HG03175 (cell line): ENCODE measurements around the gene TWF2.
A peak's percentile ranks its signal among the peaks of the same experiment; 100 is the strongest.
"Not testable (repeated sequence)": the region's sequence is repeated elsewhere in the genome, so short reads cannot be mapped to it uniquely, and the experiment has no call there.

ENCODE experiments used
- ATAC-seq: cut with Tn5 transposase; IDR thresholded peaks from one replicate; pipeline ENCODE4 v1.9.1; 2021; ENCODE audit warnings: mild to moderate bottlenecking, moderate library complexity; ENCODE audit not compliant: unreplicated experiment

TWF2 gene

GRCh38 chr3:52238761-52239701, at the start of gene TWF2:
Gene TWF2 (minus strand): TSS chr3:52239158. CDS start chr3:52239016, 142 bp downstream.
- peak; percentile 80 for ATAC-seq

DNA sequence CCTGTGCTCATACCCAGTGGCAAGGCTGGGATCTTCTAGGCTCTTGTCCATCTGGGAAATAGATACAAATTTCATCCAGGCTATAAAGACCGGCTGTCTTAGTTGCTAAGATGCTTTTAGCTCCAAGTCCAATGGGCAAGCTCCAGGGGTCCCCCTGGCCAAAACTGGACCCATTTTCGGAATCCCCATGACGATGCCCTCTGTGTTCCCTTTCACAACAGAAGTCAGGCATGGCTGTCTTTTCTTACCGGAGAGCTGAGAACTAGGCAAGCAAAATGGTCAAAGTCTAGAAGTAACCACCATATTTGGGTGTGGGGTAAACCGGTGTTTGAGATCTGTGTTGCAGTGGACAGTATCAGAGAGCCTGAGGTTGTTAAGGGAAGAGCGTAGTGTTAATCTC, 49.7 kb upstream of the TWF2 start:
- no peak for ATAC-seq

DNA sequence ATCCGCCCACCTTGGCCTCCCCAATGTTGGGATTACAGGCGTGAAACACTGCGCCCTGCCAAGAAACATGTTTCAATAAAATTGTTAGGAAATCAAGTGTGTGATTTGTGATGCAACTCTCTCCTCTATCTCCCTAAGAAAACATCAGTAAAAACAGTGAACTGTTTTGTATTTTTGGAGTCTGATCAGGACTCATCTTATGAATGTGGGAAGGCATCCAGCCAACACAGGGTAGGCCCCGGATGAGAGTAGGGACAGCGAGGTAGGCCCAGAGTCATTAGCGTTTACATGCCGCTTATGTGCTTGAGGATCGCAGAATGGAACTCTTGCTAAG, 47.8 kb upstream of the TWF2 start:
- no peak for ATAC-seq

DNA sequence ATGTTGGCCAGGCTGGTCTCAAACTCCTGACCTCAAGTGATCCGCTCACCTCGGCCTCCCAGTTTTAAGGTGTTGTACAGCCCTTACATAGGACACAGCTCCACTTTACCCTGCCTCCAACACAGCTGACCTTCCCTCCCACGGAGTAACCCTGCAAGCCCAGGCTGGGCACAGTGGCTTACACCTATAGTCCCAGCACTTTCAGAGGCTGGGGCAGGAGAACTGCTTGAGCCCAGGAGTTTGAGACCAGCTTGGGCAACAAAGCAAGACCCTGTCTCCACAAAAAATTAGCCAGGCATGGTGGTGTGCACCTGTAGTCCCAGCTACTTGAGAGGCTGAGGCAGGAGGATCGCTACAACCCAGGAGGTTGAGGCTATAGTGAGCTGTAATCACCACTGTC, 45.1 kb upstream of the TWF2 start:
- not testable (repeated sequence) for ATAC-seq

DNA sequence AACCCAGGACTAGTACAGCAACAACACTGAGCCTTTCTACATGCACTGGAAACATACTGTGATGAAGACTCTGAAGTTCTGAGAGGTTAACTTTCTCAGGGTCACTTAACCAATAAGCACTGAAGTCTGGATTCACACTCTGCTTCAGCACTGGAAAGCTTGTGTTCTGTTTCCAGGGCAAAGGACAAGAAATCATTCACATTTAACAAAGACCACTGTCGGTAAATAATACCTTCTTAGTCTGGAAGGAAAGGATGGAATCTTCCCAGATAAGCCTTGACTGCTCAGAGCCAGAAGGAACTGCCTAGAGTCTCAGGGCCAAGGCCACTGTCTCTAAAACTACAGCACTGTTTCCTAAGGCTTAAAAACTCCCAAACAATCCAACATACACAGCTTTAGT, 44.3 kb upstream of the TWF2 start:
- ATAC-seq, result no peak

DNA sequence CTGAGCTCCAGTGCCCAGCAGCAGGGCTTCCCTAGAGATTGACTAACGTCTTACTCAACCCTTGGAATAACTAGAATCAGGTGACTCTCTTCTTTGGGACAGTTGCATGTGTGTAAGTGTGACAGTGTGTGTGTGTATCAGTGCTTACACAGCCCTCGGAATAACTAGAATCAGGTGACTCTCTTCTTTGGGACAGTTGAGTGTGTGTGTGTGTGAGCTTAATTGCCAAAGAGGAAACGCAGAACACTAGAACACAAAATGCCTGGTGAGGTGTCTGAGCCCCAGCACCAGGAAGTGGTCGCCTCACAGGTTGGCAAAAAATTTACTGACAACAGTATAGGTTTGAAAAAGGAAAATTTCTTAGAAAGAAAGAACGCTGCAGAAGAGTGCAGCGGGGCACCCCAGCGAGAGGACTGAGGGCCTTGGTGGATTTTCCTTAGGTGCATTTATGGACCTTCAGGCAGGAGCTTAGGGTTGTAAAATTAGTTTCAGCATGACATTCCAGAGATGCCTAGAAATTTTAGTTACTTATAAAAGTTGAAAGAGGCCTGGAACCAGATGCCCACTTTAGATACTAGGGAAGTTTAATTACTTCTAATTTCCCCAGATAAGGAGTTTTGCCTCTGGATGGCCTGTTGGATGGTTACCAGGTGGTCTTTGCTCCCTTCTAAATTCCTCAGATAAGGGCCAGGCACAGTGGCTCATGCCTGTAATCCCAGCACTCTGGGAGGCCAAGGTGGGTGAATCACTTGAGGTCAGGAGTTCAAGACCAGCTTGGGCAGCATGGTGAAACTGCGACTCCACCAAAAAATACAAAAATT, 43.2 kb upstream of the TWF2 start:
- ATAC-seq, result no peak

DNA sequence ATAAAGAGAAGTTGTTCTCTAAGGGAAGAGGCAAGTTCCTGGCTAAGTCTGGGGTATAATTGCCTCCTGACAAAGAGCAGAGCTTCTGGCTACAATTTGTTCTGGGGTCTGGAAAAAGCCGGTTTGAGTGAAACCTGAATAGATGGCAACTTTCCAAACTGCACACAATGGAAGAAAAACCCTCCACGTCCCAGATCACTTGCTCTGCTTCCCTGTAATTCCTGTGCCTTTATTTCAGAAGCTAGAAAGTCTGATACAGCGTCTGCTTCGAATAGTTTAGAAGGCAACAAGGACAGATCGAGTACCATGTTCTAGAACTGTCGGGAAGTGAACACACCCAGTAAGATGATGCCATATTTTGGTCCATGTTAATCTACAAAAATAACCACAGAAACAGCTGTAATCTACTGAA, 41.1 kb upstream of the TWF2 start:
- no peak for ATAC-seq

DNA sequence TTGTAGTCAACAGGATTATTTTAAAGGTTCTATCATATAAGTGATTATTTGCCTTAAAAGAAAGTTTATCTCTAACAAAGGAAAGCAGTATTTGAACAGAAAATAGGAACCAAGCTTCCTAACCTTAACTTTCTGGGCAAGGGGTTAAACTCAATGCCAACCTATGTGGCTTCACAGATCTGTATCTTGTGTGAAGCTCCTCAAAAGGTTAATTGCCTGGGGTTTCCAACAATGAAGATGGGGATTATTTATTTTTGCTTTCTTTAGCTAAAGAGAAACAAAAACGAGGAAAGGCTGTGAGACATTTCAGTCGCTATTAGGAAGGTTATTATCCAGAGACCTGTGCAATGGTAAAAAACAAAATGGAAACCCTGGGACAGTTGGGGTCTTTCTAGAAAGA, 40.6 kb upstream of the TWF2 start:
- no peak for ATAC-seq

DNA sequence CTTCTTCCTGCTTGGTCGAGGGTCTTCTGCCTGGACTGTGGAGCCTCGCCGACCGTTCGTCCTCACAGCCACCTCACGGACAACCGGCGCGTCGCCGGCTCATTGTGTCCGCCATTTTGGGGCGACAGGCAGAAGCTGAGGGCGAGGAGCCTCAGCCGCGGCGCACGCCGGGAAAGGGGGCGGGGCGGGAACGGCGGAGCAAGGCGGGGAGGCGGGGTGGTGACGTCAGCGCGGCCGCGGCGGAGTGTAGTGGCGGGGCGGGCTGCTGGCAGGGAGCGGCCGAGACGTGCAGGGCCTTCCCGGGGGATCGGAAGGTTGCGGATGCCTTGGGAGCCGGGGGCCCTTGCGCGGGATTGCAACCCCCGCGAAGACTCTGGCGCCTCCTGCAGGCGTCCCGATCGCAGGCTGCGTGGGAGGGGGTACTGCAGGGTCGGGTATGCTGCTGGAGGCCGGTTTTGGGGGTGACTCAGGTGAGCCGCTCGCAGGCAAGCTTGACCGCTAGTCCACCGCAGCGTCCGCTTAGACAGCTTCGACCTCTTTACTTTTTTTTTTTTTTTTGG, 39.6 kb upstream of the TWF2 start, which contains the start of gene WDR82:
Gene WDR82, minus strand, starts transcription at position 140 of the 560 bp plus-strand sequence. CDS start 288 bp downstream, outside the sequence.
- ATAC-seq, result peak; percentile 87

- ATAC-seq, result peak; percentile 57
Observed at GRCh38 chr3:52277972-52278509, 39.1 kb upstream of the TWF2 start.

GRCh38 chr3:52277071-52277964, 38.4 kb upstream of the TWF2 start:
- ATAC-seq, result no peak

GRCh38 chr3:52274781-52275180, 35.8 kb upstream of the TWF2 start:
- not testable (repeated sequence) for ATAC-seq

DNA sequence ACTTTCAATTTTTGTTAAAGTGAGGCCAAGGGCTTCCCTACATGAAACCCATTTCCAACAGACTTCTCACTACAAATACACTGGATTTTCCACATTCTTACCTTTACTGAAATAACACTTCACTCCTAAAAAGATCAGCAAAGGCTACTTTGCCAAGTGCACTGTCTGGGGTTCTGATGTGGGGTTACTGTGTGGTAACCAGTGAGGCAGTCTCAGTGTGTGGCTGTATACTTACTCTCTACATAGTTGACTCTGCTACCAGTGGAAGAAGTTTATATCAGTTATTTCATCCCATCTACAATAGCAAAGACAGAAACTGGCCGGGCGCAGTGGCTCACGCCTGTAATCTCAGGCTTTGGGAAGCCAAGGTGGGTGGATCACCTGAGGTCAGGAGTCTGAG, 33.9 kb upstream of the TWF2 start:
- no peak for ATAC-seq

DNA sequence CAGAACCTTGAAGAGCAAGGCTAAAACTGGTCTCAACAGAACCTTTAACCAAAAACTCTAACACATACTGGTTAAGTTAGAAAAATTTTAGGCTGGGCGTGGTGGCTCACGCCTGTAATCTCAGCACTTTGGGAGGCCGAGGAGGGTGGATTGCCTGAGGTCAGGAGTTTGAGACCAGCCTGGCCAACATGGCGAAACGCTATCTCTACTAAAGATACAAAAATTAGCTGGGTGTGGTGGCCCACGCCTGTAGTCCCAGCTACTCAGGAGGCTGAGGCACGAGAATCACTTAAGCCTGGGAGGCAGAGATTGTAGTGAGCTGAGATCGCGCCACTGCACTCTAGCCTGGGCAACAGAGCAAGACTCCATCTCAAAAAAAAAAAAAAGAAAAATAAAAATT, 33.2 kb upstream of the TWF2 start:
- ATAC-seq, result not testable (repeated sequence)

GRCh38 chr3:52270252-52270754, 31.3 kb upstream of the TWF2 start:
- no peak for ATAC-seq

DNA sequence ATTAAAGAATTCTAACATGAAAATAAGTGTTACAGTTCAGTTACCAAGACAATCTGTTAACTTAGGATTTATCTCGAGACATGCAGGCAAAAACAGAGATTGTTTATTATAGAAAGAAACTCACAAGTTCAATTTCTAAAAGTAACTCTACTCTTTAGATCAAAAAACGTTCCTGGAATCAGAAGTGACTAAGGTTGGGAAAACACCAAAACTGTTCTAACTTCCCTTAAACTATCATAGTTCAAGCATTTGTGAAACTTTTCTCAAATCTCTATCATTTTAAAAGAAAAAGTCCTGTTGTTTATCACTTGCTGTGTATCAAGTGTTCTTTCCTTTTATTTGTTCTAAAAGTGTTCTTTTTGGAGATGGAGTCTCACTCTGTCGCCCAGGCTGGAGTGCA, 30.8 kb upstream of the TWF2 start:
- no peak for ATAC-seq

- no peak for ATAC-seq
Observed at GRCh38 chr3:52268036-52268435, 29.1 kb upstream of the TWF2 start.

DNA sequence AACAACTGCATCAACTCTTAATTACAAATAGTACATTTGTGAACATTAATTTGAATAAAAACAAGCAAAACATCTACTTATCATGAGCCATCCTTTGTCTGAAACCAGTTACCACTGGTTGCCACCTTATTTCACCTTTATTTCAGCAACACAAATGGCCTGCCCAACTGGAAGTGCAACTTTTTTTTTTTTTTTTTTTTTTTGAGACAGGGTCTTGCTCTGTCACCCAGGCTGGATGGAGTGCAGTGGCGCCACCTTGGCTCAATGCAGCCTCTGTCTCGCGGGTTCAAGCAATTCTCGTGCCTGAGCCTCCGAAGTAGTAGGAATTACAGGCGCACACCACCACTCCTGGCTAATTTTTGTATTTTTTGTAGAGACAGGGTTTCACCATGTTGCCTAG, 26.4 kb upstream of the TWF2 start:
- no peak for ATAC-seq

- no peak for ATAC-seq
Observed at GRCh38 chr3:52262447-52262846, 23.5 kb upstream of the TWF2 start.

- no peak for ATAC-seq
Observed at GRCh38 chr3:52259448-52259847, 20.5 kb upstream of the TWF2 start.
